Glomerular visceral epithelial cell (primary cell): ENCODE data around the gene CASZ1.

Experiments
- DNase-seq: peaks from one replicate; pipeline ENCODE4 v3.0.0-alpha.2; 2016; ENCODE audit errors: extremely low spot score

The CASZ1 gene

DNA sequence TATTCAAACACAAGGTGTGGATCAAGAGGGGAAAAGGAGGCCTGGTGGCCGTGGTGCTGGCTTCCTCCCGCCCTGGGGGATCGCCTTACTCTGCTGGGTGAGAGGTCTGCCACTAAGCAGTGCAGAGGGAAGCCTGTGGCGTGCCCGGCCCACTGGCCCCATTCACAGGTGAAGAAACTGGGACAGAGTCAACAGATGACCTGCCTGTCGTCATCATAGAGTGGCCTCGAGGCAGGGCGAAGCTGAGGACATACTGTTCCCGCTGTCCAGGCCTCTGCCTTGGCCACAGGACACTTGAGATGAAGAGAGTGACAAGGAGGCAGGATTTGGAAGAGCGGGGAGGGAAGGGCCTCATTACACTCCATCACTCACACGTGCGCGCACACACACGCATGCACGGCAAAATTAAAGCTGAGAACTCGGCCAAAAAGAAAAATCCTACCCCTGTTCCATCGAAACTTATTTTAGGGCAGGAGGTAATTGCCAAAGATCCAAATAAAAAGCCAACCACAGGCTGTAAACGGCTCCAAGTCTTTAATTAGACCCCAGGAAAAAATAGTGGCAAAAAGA lies 50.5 kb downstream of the CASZ1 start:
- DNase-seq: no peak

DNA sequence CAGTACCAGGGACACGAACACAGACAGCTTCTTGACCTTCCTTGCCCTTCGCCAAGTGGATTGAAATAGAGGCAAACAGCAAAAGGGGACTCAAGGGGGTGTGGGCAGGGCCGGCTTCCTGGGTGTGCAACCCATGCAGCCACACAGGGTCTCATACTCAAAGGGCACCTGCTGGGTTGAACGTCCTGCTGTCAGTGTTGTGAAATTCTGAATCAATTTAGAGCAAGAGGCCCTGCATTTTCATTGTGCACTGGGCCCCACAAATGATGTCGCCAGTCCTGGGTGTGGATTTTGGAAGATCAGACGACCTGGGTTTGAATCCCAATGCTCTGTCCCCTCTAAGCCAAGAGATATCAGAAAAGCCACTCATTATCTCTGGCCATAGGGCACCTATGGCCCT lies 51.1 kb downstream of the CASZ1 start:
- DNase-seq: no peak

DNA sequence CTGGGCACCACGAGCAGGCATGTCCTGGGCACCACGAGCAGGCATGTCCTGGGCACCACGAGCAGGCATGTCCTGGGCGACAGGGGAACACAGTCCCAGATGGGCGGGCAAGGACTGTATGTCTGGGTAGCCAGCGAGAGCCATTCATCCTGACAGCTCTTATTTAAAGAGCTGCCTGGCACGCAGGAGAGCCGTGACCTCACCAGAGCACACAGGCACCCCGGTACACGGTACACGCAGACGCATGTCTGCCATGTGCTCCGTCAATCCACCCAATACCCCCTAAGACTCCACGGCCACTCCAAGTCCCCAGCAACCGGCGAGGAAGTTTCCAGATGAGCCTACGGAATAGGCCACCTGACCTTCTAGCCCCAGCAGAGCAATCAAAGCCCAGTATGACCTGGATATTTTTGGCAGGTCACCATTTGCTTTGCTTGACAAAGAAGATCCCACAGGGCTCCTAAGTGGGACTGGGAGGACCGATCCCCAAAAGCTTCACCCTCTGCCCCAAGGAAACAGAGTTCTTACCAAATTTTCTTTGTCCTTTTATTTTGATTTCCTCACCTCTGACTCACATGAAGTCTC lies 51.7 kb downstream of the CASZ1 start:
- no peak for DNase-seq

DNA sequence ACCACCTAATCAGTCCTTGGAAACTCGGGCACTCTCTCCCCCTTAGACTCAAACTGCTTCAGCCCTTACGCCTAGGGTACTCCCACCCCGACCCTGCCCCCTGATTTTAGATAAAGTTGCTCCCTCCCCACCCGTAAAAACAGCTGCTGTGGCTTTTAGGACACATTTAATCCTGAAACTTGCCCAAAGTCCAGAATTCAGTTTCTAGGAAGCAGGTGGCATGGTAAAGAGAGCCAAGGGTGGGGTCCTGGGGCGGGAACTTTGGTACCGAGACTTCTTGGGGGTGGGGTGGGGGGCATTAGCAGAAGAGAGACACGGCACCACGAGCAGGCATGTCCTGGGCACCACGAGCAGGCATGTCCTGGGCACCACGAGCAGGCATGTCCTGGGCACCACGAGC lies 52.4 kb downstream of the CASZ1 start:
- no peak for DNase-seq

DNA sequence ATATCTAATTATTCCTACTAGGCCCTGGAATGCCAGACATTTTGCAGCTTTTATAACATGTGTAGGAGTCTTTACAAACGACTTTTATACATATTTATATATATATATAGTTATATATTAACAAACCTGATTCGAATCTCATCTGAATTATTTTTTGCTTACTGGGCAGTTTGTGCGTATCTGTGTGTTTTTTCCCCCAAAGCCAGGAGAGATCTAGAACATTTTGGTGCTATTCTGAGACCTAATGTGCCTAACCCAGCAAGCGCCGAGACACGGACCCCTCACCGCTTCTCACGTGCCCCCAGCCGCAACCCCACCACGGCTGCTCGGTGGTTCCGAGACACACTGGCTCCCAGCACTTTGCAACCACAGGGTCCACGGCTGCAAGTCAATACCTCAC lies 54.8 kb downstream of the CASZ1 start:
- no peak for DNase-seq

DNA sequence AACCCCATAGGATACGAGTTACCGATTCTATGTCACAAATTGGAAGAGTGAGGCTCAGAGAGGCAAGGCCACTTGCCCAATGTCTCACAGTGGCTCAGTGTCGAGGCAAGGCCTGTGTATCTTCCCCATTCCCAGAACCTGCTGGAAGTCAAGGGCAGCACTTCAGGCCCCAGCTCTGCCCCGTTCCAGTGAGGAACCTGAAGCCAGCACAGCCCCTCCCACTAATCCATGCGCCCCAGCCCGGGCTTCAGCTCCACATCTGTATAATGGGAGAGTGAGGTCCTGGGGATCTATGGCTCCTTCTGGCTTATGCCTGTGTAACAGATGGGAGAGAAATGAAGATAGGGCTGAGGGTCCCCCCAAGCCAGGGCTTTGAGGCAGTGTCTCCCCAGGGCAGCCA lies 56.3 kb downstream of the CASZ1 start:
- no peak for DNase-seq

DNA sequence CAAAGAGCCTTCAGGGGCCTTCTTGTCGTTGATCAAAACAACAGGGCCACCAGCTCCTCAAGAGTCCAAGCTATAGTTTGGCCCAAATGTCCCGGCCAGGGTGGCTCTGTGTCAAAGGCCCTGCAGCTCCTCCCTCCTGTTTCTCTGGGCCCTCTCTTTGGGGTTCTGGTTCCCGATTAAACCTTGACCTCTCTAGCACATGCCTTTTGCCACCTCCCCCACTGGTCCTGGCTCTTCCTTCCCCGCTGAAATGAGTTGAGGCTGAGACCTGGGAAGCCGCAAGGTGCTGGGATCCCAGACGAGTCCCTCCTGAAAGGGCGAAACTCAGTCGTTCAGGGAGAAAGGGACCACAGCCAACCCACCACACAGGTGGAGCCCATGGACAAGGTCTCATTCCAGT lies 56.9 kb downstream of the CASZ1 start:
- DNase-seq: no peak

DNA sequence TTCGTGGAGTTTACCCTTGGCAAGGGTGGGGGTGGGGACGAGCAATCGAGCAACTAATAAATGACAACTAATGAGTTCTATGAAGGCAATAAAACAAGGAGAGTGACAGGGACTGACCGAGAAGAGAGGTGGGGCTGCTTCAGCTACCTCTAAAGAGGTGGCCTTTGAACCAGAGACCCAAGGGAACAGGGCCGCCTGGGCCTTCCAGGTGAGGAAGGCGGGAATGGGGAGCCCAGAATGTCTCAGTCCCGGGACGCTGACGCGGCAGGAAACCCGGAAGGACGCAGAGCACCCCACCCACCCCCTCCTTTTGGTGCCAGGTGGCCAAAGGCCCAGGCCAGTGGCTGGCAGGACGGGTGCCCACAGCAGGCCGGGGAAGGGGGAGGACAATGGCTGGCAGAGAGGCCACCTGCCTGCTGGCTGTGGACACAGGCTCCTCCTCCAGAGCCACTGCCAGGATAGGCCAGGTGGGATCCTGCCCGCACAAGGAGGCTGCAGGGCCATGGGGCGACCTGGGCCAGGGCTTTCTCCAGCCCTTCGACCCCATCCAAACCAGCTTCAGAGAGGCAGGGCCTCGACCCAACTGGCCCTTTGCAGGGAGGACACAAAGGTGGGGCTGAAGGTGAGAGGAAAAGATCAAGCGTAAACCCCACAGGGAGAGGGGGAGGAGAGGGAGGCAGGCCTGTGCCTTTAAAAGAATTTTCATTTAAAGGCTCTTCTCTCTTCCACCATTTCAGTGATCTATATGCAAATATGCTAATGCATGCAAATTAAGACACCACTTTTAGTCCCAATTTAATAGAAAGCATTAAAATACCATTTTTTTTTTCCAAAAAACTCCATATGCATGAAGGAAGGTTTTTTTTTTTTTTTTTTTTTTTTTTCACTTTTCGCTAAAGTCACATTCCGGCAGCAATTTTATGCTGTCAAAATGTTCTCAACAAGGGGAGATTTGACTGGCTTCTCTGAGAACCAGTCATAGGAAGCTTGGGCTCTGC lies 58.1 kb downstream of the CASZ1 start:
- DNase-seq: no peak

DNA sequence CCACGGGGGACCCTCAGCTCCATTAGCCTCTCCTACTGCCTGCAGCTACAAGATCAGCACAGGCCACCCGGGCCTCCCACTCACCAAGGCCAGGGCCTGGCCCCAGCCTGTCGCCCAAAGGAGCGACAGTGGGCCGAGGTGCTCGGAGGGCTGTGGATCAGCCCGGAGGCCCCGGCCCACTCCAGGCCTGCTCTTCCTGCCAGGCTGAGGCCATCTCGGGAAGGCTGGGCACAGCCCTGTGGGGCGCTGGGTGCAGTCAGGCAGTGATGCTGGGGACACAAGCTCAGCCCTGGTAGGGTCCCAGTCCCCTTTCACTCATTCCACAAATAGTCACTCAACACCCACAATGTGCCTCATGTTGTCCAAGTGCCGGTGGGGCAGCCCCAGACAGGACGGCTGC lies 58.8 kb downstream of the CASZ1 start:
- no peak for DNase-seq

DNA sequence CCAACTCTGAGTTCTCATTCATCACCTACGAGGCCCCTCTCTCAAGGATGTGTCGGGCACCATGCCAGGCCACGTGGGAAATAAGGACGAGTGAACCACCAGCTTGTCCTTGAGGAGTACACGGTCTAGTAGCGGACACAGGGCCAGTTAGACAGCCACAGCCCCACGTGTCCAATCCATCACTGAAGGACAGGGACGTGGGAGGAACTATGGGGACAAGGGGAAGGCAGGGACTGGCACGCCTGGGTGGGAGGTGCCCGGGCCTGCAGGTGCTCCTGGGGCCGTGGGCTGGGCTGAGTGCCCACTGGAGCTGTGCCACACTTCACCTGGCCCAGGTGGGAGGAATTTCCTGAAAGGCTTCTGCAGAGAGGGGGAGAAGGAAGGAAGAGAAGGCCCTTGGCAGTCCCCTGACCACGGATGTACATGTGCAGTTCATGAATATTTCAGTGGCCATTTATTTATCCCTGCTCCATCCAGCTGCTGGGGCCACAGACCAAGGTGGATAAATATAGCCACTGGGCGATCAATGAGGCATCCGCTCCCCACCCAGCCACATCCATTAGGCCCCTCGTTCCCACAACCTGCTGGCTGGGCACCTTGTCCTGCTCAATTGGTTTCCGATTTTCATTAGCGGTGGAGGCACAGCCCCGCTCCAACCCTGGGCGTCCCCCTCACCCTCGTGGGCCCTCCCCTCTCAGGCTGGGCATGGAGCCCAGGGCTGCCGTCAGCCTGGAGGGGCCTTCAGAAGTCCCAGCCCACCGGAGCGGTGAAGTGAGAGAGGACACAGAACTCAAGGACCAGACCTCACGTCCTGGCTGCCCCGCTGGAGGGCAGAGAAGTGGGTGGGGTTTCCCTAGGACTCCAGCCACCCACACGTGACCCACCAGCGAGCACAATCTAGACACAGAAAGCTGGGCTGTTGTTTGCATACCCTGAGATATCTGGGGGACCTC lies 59.5 kb downstream of the CASZ1 start:
- no peak for DNase-seq

DNA sequence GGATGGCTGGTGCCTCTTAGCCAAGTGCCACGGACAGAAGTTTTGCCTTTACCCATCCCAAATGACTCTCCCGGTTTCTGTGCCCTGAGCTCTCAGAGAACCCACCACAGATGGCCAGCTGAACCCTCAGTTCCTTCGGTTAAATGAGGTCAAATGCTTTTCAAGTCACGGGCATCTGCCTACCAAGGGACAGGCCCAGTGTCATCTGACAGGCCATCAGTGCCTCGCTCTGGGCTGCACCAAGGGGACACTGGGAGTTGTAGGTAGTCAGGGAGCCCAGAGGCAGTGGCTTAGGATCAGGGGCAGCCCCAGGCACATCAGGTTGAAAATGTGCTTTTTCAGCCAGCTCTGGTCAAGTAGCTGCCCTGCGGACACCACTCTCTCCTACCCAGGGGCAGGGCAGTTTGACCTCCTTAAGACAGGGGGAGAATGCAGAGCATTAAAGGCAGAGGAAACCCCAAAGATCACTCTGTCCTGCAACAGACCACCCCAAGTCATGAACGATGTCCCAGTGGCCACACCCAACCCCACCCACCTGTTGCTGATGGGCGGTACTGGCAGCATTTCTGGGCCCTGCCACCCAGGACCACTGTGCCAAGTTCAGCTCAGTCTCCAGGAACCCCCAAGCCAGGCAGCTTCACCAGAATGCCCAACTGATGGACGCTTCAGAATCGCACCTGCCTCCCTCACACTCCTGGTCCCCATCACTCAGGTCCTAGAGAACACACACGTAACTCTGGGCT lies 60.7 kb downstream of the CASZ1 start:
- DNase-seq: no peak

DNA sequence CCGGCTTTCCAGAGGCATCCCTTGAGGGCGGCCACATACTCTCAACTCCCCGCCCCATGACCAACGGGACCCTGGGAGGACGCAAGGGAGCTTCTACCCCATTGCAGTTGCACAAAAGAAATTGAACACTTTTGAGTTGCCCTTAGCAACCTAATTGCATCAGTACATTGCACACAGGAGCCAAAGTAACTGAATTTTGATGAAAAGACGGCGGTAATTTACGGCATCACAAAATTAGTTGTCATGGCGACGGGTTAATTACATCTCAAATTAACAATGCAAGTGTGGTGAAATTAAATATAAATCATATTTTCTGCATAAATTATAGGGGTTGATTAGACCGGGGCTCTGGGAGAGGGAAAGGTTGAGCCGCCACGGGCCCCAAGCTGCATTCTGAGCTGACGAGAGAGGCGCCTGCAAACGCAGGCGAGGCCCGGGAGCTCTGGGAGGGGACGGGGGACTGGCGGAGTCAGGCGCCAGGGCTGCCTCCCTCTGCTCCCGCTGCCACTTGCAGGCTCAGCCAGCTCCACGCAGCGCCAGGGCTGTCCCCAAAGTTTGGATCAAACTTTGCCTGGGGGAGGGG lies 61.4 kb downstream of the CASZ1 start:
- DNase-seq: no peak

DNA sequence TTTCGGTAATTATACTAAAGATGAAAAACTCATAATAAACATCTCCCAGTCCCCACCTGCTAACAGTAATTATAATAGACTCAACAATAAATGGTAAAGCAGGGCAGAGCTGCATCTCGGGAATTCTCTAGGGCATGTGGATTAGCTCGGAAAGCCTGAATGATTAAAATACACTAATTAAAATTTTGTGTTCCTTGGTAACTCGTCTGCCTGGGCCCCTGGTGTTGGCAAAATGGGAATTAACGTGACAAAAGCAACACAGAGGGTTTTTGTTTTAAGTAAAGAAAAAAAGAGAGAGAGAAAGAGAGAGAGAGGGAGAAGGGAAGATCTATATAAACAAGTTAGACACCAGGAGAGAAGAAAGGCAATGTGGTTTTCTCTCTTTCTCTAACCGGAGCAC lies 62.1 kb downstream of the CASZ1 start:
- DNase-seq: no peak

DNA sequence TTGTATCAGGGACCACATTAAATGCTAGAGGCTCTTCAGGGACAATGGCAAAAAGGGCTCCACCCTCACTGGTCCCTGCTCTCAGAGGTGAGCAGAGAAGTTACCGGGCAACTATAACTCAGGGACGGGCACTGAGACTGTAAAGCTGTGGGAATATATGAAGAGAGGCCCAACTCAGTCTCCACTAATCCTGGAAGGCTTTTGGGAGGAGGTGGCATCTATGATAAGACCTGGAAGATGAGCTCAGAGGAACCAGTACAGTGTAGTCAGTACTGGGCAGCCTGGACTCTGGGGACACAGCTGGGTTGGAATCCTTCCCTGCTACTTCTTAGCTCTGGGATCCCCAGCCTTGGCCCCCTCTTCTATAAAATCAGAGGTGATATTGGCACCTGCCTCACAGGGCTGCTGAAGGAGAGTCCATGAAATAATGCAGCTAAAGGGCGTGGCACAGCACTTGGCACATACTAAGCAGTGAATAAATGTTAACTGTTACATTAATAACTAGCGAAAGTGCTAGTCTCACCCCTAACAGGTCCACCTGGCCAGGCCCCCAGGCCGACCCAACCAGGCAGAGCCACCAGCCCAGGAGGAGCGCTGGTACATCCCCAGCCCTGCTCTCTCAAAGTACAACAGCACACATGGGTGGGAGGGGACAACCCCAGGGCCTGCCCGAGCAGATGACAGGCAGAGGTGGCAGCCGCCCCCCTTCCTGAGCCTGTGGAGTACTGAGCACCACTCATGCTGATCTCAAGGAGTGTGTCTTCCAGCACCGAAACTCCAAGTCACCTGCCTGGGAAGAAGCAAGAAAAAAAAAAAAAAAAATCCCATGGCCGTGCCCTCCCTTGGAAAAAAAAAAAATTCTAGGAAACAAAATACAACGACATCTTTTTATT lies 62.7 kb downstream of the CASZ1 start:
- DNase-seq: no peak

DNA sequence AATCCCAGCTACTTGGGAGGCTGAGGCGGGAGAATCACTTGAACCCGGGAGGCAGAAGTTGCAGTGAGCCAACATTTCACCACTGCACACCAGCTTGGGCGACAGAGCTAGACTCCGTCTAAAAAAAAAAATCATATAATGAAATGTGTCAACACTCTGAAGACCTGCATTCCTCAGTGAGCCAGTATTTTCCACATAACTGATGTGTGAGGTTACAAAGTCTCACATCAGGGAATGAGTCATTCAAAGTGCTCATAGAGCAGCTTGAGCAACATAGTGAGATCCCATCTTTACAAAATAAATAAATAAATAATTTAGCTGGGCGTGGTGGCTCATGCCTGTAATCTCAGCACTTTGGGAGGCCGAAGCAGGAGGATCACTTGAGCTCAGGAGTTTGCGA lies 65.5 kb downstream of the CASZ1 start:
- peak; percentile 40 for DNase-seq

DNA sequence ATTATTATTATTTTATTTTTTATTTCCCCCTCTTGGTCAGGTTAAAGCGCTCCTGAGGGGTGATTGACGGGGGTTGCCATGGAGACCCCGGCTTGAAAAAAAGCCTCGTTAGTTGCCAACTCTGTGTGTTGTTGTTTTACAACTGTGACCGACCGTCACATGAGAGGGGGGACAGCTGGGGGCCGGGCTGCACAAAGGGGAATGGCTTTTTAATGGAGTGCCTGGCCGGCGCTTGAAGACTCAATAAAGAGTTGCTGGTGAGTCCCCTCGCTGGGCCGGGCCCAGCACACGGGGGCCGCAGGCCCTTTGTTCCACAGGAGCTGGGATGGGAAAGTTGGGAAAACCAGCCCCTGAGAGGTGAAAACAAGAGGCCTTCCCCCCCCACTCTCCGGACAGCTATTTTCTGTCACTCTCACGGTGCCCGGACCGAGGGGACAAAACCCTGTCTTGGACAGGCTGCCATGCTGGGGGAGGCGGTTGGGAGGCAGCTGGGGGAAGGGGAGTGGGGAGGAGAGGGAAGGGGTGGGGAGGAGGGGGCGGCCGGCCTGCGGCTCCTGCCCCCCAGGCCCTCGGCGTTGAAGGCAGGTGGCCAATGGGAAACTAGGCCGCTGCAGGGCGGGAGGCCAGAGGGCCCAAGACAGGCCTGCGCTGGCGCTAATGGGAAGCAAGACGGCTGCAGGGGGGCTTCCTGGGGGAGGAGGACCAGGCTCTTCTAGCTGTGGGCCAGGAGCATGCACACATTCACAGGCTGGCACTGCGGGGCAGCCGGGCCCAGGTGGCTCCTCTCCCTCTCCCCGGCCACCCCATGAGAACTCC lies 67.6 kb downstream of the CASZ1 start:
- DNase-seq: no peak

DNA sequence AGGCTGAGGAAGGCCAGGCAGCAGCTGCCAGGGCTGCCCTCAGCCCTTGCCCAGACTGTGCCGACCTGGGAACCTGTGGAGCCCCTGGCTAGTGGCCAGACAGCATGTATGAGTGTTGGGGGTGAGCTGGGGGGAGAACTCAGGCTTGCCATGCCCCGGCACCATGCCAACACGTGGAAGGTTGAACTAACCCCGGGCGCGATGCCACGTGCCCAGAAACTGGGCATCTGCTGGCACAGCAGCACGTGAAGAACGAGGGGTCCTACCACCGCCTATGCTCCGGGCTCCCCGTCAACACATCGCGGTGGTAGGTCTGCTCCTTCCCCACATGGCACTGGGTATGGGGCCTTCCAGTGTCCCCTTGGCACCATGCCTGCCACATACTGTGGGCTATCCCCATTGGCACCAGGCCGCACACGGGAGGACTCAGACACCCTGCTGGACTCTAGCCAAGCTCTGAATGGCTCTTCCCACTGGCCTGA lies 68.7 kb downstream of the CASZ1 start:
- DNase-seq: no peak

DNA sequence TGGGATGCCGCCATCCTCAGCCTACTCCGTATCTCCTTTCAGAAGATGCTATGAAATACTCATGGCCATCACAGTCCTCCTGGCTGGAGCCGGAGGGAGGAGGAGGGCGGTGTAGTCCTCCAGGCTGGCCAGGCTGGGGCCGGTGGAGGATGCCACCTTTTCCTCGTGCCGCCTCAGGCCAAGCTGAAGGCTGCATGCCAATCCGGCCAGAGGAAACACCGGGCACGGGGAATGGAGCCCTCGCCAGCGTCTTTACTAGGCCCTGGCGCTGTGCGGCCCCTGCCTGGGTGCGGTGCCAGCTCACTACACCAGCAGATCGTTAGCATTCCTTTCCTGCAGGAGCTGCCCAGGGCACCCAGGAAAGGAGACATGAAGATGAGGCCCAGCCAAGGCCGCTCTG lies 70.1 kb downstream of the CASZ1 start:
- DNase-seq: no peak
